Measurements from ENCODE around the gene CNTNAP2.

GRCh38 chr7:148382596-148382995, 2266.0 kb downstream of the CNTNAP2 start:
- TF ChIP-seq CTCF (IDR thresholded peaks at IDR 0.05), result no peak
- no peak for TF ChIP-seq POLR2A (IDR thresholded peaks at IDR 0.05)

Measured in uterus (tissue), 2 donors.